ENCODE measurements around the gene KIAA1217. TPM values are rescaled to one million over a fixed set of nuclear protein-coding genes. Genes with fewer than 3 reads are reported as not detected.
A peak's percentile ranks its signal among the peaks of the same experiment; 100 is the strongest.

The KIAA1217 gene
- total and polyA plus RNA-seq, 2 of the 4 experiments (the other 2 are of a cell fraction), result 3.4 to 4.4 TPM

- no peak for ATAC-seq (ENCODE audit: low read depth)
- no peak overlapping the region for H3K14ac ChIP-seq (replicated peaks; ENCODE audit: low read depth, low read length)
- dilution Hi-C loops (cut with HindIII; ENCODE audit: low sequenced_read_pairs, unreplicated experiment), result no loop called here
- H3K56ac ChIP-seq (ENCODE audit: extremely low read depth, insufficient read depth, low read length), result no peak overlapping the region
- no peak overlapping the region for H2BK20ac ChIP-seq (ENCODE audit: low read depth, low read length)
- no peaks in the 10 kb centered on the region for H4K20me1 ChIP-seq (ENCODE audit: insufficient read depth, low read length)
- H3K79me1 ChIP-seq (ENCODE audit: low read depth in 1 of 2, low read length in 2 of 2), result no peaks in the 10 kb centered on the region
- no peak overlapping the region for H3K9ac ChIP-seq (ENCODE audit: low read depth, low read length)
- CTCF ChIA-PET, result no interaction called here
- TF ChIP-seq MAFK (IDR thresholded peaks at IDR 0.05; ENCODE audit: low read depth, low read length), result no peak
- peak; percentile 38; the same call in 1 of the 2 replicates for TF ChIP-seq CEBPB (IDR thresholded peaks at IDR 0.05; ENCODE audit: low read depth, low read length)
- no peak overlapping the region for H3K4ac ChIP-seq (ENCODE audit: low read depth, low read length)
- 67% methylated on average over 1 of the region's 8 CpGs; no CpG with 5 or more reads in 1 of the 2 experiments for WGBS, 2 experiments (ENCODE audit: extremely low coverage in 2 of 2, insufficient read length in 1 of 2)
- H3K23ac ChIP-seq (ENCODE audit: low read depth, low read length), result no peak overlapping the region
- H2BK5ac ChIP-seq (ENCODE audit: low read depth, low read length, poor library complexity, severe bottlenecking), result no peak overlapping the region
- DNase-seq, result peak; percentile 47
- no peak overlapping the region for H4K8ac ChIP-seq (ENCODE audit: low read depth in 2 of 2, low read length in 2 of 2)
- no TSS peak for BruUV-seq (replicated peaks)
- no peak overlapping the region for H4K5ac ChIP-seq (ENCODE audit: low read depth, low read length)
- no peaks in the 10 kb centered on the region for H3K9me1 ChIP-seq (ENCODE audit: insufficient read depth, low read length)
- no peaks in the 10 kb centered on the region for H3K4me1 ChIP-seq (ENCODE audit: control insufficient read depth, insufficient read depth, low read length)
- H3K36me3 ChIP-seq (ENCODE audit: control insufficient read depth, insufficient read depth, low read length), result no peaks in the 10 kb centered on the region
- H2BK15ac ChIP-seq (ENCODE audit: low read depth, low read length), result no peak overlapping the region
- no peak overlapping the region for H3K4me2 ChIP-seq (ENCODE audit: low read depth, low read length)
- H3K18ac ChIP-seq (ENCODE audit: low read depth, low read length), result no peak overlapping the region
- intact Hi-C loops (cut with micrococcal nuclease), result no loop called here
- no peak overlapping the region for H3K27ac ChIP-seq (ENCODE audit: insufficient read depth, low read length)
- in situ Hi-C loops (cut with MboI; ENCODE audit: low sequenced_read_pairs), result no loop called here
- no peak overlapping the region for H2AFZ ChIP-seq (replicated peaks; ENCODE audit: low read length, poor library complexity)
- H3K4me3 ChIP-seq (ENCODE audit: insufficient read depth, low read depth, low read length), result no peak overlapping the region
- no peak overlapping the region for H2BK120ac ChIP-seq (ENCODE audit: low read depth, low read length)
- H4K91ac ChIP-seq (ENCODE audit: insufficient read depth, low read depth, low read length), result no peak overlapping the region
- H2AK5ac ChIP-seq (ENCODE audit: low read depth, low read length), result no peak overlapping the region
- peaks cover 2% of the 10 kb centered on the region; the same call in 1 of the 2 replicates for H3K27me3 ChIP-seq (ENCODE audit: control insufficient read depth, insufficient read depth, low read length)
- H2AK9ac ChIP-seq (replicated peaks; ENCODE audit: low read depth, low read length, poor library complexity), result no peak overlapping the region
- POLR2A ChIA-PET (ENCODE audit: unreplicated experiment), result no interaction called here
- no peaks in the 10 kb centered on the region for H3K9me3 ChIP-seq (ENCODE audit: control insufficient read depth, insufficient read depth, low read length)
These were observed 96.9 kb downstream of the KIAA1217 start for GRCh38 chr10:24305551-24306506.
